WI38 (cell line): Measurements from ENCODE around the gene RAP1A.

Experiments used
- H3K4me3 ChIP-seq: 2 replicates; pipeline ENCODE4 v1.5.1; 2011; ENCODE audit warnings: low read depth, mild to moderate bottlenecking, control low read depth, low read length
- CTCF ChIP-seq: IDR thresholded peaks from 2 replicates; pipeline ENCODE4 v1.5.1; 2012; ENCODE audit warnings: low read depth, mild to moderate bottlenecking, control low read depth, low read length

RAP1A gene

GRCh38 chr1:111643097-111643496, 23.5 kb downstream of the RAP1A start:
- no peak for TF ChIP-seq CTCF

GRCh38 chr1:111643696-111644095, 24.1 kb downstream of the RAP1A start:
- no peak overlapping the region for H3K4me3 ChIP-seq
- TF ChIP-seq CTCF: no peak

More at GRCh38 chr1:111643097-111643496, 23.5 kb downstream of the RAP1A start:
- no peak overlapping the region for H3K4me3 ChIP-seq

- H3K4me3 ChIP-seq: no peak overlapping the region
- no peak for TF ChIP-seq CTCF
Measured at GRCh38 chr1:111644506-111644905, 24.9 kb downstream of the RAP1A start.

- TF ChIP-seq CTCF: no peak
- no peak overlapping the region for H3K4me3 ChIP-seq
Measured at GRCh38 chr1:111647736-111648135, 28.1 kb downstream of the RAP1A start.

GRCh38 chr1:111648806-111649205, 29.2 kb downstream of the RAP1A start:
- TF ChIP-seq CTCF: no peak
- H3K4me3 ChIP-seq: no peak overlapping the region

GRCh38 chr1:111649227-111649626, 29.6 kb downstream of the RAP1A start:
- no peak overlapping the region for H3K4me3 ChIP-seq
- TF ChIP-seq CTCF: no peak

GRCh38 chr1:111649648-111650047, 30.1 kb downstream of the RAP1A start:
- TF ChIP-seq CTCF: no peak
- H3K4me3 ChIP-seq: no peak overlapping the region
